HEK293 (cell line): Measurements from ENCODE around the gene ATP8A1.

Source experiments
- BCL11B ChIP-seq: fragments of 450-650 bp; formaldehyde crosslinking; IDR thresholded peaks from 2 replicates; pipeline ENCODE4 v1.5.1; 2016; ENCODE audit warnings: low read depth, missing biosample characterization, missing genetic modification characterization
- FEZF1 ChIP-seq: fragments of 450-650 bp; formaldehyde crosslinking; IDR thresholded peaks from 2 replicates; pipeline ENCODE4 v1.5.1; 2016; ENCODE audit warnings: missing biosample characterization, missing genetic modification characterization
- GLIS1 ChIP-seq: fragments of 450-650 bp; formaldehyde crosslinking; IDR thresholded peaks from 2 replicates; pipeline ENCODE4 v1.5.1; 2016; ENCODE audit warnings: missing biosample characterization, missing genetic modification characterization
- MYNN ChIP-seq: fragments of 450-650 bp; formaldehyde crosslinking; IDR thresholded peaks from 2 replicates; pipeline ENCODE4 v1.5.1; 2016; ENCODE audit warnings: missing biosample characterization, missing genetic modification characterization, borderline replicate concordance
- SP3 ChIP-seq: fragments of 450-650 bp; formaldehyde crosslinking; IDR thresholded peaks from 2 replicates; pipeline ENCODE4 v1.5.1; 2016; ENCODE audit warnings: missing biosample characterization, missing genetic modification characterization
- SP7 ChIP-seq: fragments of 450-650 bp; formaldehyde crosslinking; IDR thresholded peaks from 2 replicates; pipeline ENCODE4 v1.5.1; 2016; ENCODE audit warnings: missing biosample characterization, missing genetic modification characterization
- ZBTB8A ChIP-seq: fragments of 450-650 bp; formaldehyde crosslinking; IDR thresholded peaks from 2 replicates; pipeline ENCODE4 v1.5.1; 2016; ENCODE audit warnings: missing biosample characterization, missing genetic modification characterization
- ZEB2 ChIP-seq: fragments of 450-650 bp; formaldehyde crosslinking; IDR thresholded peaks from 2 replicates; pipeline ENCODE4 v1.5.1; 2016; ENCODE audit warnings: missing biosample characterization, missing genetic modification characterization
- ZFP37 ChIP-seq: fragments of 450-650 bp; formaldehyde crosslinking; IDR thresholded peaks from 2 replicates; pipeline ENCODE4 v1.5.1; 2016; ENCODE audit warnings: missing biosample characterization, missing genetic modification characterization
- ZNF274 ChIP-seq, 2 experiments: fragments of 200-500 bp in 1 of 2; fragments of 450-650 bp in 1 of 2; sonication (Bioruptor generic) in 1 of 2; formaldehyde crosslinking in 1 of 2; IDR thresholded peaks; 2 replicates each; pipeline versions ENCODE4 v1.5.1 to v1.6.1; 2014 to 2016; ENCODE audit warnings: borderline replicate concordance in 1 of 2, inconsistent platforms in 1 of 2, low read length in 1 of 2, missing biosample characterization in 1 of 2, missing genetic modification characterization in 1 of 2
- ZNF335 ChIP-seq: fragments of 450-650 bp; formaldehyde crosslinking; conservative IDR thresholded peaks from 2 replicates; pipeline ENCODE4 v1.5.1; 2016; ENCODE audit warnings: missing biosample characterization, missing genetic modification characterization
- ZNF529 ChIP-seq: fragments of 450-650 bp; formaldehyde crosslinking; IDR thresholded peaks from 2 replicates; pipeline ENCODE4 v1.5.1; 2017; ENCODE audit warnings: missing genetic modification characterization, missing biosample characterization; ENCODE audit not compliant: insufficient replicate concordance
- ZNF560 ChIP-seq: fragments of 450-650 bp; formaldehyde crosslinking; IDR thresholded peaks from 2 replicates; pipeline ENCODE4 v1.5.1; 2017; ENCODE audit warnings: missing biosample characterization, missing genetic modification characterization, borderline replicate concordance
- ZNF624 ChIP-seq: fragments of 450-650 bp; formaldehyde crosslinking; IDR thresholded peaks from 2 replicates; pipeline ENCODE4 v1.5.1; 2017; ENCODE audit warnings: missing biosample characterization, missing genetic modification characterization
- ZNF670 ChIP-seq: fragments of 450-650 bp; formaldehyde crosslinking; IDR thresholded peaks from 2 replicates; pipeline ENCODE4 v1.5.1; 2016; ENCODE audit warnings: missing biosample characterization, missing genetic modification characterization, low read depth
- ZNF747 ChIP-seq: fragments of 450-650 bp; formaldehyde crosslinking; IDR thresholded peaks from 2 replicates; pipeline ENCODE4 v1.5.1; 2016; ENCODE audit warnings: missing biosample characterization, missing genetic modification characterization
- ZNF830 ChIP-seq: fragments of 450-650 bp; IDR thresholded peaks from 2 replicates; pipeline ENCODE4 v1.5.0; 2018; ENCODE audit warnings: missing biosample characterization, missing genetic modification characterization, low read depth, mild to moderate bottlenecking, moderate library complexity
- ZNF837 ChIP-seq: fragments of 450-650 bp; formaldehyde crosslinking; IDR thresholded peaks from 2 replicates; pipeline ENCODE4 v1.5.1; 2016; ENCODE audit warnings: missing biosample characterization, missing genetic modification characterization
- ZXDB ChIP-seq: fragments of 450-650 bp; formaldehyde crosslinking; IDR thresholded peaks from 2 replicates; pipeline ENCODE4 v1.5.1; 2016; ENCODE audit warnings: missing biosample characterization, missing genetic modification characterization
- TF ChIP-seq, protein P1 (sequence below): fragments of 450-650 bp; formaldehyde crosslinking; IDR thresholded peaks from 2 replicates; pipeline ENCODE4 v1.5.1; 2016; ENCODE audit warnings: missing biosample characterization, missing genetic modification characterization
- TF ChIP-seq, protein P2 (sequence below): fragments of 450-650 bp; formaldehyde crosslinking; IDR thresholded peaks from 2 replicates; pipeline ENCODE4 v1.5.1; 2017; ENCODE audit warnings: missing biosample characterization, missing genetic modification characterization
- TF ChIP-seq, protein P3 (sequence below): fragments of 450-650 bp; formaldehyde crosslinking; IDR thresholded peaks from 2 replicates; pipeline ENCODE4 v1.5.1; 2016; ENCODE audit warnings: missing biosample characterization, missing genetic modification characterization
- TF ChIP-seq, protein P4 (sequence below): fragments of 450-650 bp; formaldehyde crosslinking; IDR thresholded peaks from 2 replicates; pipeline ENCODE4 v1.5.1; 2016; ENCODE audit warnings: missing biosample characterization, missing genetic modification characterization, borderline replicate concordance
- TF ChIP-seq, protein P5 (sequence below): fragments of 450-650 bp; formaldehyde crosslinking; IDR thresholded peaks from 2 replicates; pipeline ENCODE4 v1.5.1; 2016; ENCODE audit warnings: missing biosample characterization, missing genetic modification characterization

The ATP8A1 gene

DNA sequence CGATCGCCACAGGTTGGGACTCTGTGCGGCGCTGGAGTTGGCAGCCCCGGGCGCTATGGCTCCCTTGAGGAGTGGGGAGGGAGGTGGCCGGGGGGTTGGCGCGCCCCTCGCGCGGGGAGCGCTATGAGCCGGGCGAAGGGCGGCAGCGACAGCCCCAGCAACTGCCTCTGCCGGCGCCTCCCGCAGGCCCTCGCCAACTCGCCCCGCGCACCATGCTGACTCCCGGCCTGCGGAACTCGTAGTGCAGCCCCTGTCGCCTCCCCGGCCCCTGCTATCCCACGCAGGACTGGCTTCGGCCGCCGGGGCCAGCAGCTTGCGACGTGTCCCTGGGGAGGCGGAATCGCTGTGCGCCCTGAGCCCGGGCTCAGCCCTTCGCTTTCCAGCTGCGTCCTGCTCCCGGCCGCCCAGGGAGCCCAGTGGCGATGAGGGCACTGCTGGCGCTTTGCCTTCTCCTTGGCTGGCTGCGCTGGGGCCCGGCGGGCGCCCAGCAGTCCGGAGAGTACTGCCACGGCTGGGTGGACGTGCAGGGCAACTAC lies 259.2 kb downstream of the ATP8A1 start (continued):
- TF ChIP-seq, protein P1, sequence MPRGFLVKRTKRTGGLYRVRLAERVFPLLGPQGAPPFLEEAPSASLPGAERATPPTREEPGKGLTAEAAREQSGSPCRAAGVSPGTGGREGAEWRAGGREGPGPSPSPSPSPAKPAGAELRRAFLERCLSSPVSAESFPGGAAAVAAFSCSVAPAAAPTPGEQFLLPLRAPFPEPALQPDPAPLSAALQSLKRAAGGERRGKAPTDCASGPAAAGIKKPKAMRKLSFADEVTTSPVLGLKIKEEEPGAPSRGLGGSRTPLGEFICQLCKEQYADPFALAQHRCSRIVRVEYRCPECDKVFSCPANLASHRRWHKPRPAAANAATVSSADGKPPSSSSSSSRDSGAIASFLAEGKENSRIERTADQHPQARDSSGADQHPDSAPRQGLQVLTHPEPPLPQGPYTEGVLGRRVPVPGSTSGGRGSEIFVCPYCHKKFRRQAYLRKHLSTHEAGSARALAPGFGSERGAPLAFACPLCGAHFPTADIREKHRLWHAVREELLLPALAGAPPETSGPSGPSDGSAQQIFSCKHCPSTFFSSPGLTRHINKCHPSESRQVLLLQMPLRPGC (tag by site-specific recombination): no peak
- TF ChIP-seq ZXDB (tag by site-specific recombination) (0 out of 2 replicates have a peak, but pooled peaks have one; percentile 15), ZNF830 (no peak), ZNF670 (tag by site-specific recombination) (no peak), ZFP37 (tag by site-specific recombination) (0 out of 2 replicates have a peak, but pooled peaks have one; percentile 49), ZNF837 (tag by site-specific recombination) (no peak), MYNN (tag by site-specific recombination) (no peak), FEZF1 (tag by site-specific recombination) (no peak), ZNF747 (tag by site-specific recombination) (no peak), ZEB2 (tag by site-specific recombination) (peak; percentile 16; the same call in 1 of the 2 replicates), ZNF274 (IDR thresholded peaks at IDR 0.05; ENCODE audit: low read length) (no peak), ZNF274 (tag by site-specific recombination; IDR thresholded peaks at IDR 0.05; ENCODE audit: borderline replicate concordance) (no peak), BCL11B (no peak), ZBTB8A (tag by site-specific recombination) (peak; percentile 96), ZNF624 (tag by site-specific recombination) (no peak), GLIS1 (peak; percentile 21; the same call in 1 of the 2 replicates), ZNF335 (peak; percentile 46; the same call in 1 of the 2 replicates), SP7 (tag by site-specific recombination) (peak; percentile 29; the same call in 1 of the 2 replicates), ZNF560 (no peak), SP3 (tag by site-specific recombination) (no peak), ZNF529 (tag by site-specific recombination) (no peak)
- TF ChIP-seq, protein P2, sequence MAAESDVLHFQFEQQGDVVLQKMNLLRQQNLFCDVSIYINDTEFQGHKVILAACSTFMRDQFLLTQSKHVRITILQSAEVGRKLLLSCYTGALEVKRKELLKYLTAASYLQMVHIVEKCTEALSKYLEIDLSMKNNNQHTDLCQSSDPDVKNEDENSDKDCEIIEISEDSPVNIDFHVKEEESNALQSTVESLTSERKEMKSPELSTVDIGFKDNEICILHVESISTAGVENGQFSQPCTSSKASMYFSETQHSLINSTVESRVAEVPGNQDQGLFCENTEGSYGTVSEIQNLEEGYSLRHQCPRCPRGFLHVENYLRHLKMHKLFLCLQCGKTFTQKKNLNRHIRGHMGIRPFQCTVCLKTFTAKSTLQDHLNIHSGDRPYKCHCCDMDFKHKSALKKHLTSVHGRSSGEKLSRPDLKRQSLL: no peak
- TF ChIP-seq, protein P3, sequence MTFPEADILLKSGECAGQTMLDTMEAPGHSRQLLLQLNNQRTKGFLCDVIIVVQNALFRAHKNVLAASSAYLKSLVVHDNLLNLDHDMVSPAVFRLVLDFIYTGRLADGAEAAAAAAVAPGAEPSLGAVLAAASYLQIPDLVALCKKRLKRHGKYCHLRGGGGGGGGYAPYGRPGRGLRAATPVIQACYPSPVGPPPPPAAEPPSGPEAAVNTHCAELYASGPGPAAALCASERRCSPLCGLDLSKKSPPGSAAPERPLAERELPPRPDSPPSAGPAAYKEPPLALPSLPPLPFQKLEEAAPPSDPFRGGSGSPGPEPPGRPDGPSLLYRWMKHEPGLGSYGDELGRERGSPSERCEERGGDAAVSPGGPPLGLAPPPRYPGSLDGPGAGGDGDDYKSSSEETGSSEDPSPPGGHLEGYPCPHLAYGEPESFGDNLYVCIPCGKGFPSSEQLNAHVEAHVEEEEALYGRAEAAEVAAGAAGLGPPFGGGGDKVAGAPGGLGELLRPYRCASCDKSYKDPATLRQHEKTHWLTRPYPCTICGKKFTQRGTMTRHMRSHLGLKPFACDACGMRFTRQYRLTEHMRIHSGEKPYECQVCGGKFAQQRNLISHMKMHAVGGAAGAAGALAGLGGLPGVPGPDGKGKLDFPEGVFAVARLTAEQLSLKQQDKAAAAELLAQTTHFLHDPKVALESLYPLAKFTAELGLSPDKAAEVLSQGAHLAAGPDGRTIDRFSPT (tag by site-specific recombination): 0 out of 2 replicates have a peak, but pooled peaks have one; percentile 54
- TF ChIP-seq, protein P4, sequence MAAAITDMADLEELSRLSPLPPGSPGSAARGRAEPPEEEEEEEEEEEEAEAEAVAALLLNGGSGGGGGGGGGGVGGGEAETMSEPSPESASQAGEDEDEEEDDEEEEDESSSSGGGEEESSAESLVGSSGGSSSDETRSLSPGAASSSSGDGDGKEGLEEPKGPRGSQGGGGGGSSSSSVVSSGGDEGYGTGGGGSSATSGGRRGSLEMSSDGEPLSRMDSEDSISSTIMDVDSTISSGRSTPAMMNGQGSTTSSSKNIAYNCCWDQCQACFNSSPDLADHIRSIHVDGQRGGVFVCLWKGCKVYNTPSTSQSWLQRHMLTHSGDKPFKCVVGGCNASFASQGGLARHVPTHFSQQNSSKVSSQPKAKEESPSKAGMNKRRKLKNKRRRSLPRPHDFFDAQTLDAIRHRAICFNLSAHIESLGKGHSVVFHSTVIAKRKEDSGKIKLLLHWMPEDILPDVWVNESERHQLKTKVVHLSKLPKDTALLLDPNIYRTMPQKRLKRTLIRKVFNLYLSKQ: no peak
- TF ChIP-seq, protein P5, sequence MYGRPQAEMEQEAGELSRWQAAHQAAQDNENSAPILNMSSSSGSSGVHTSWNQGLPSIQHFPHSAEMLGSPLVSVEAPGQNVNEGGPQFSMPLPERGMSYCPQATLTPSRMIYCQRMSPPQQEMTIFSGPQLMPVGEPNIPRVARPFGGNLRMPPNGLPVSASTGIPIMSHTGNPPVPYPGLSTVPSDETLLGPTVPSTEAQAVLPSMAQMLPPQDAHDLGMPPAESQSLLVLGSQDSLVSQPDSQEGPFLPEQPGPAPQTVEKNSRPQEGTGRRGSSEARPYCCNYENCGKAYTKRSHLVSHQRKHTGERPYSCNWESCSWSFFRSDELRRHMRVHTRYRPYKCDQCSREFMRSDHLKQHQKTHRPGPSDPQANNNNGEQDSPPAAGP: no peak
